Fibroblast of pulmonary artery (primary cell): ENCODE data around the gene ANKRD39.

Experiments used
- DNase-seq: peaks from one replicate; pipeline ENCODE4 v3.0.0-alpha.2; 2010; ENCODE audit warnings: low read depth
- H3K4me3 ChIP-seq: replicated peaks from 2 replicates; pipeline ENCODE4 v1.5.1; 2011; ENCODE audit warnings: low read depth, mild to moderate bottlenecking, control low read depth, low read length, moderate library complexity
- CTCF ChIP-seq: IDR thresholded peaks from 2 replicates; pipeline ENCODE4 v1.5.1; 2011; ENCODE audit warnings: mild to moderate bottlenecking, control low read depth, low read length, inconsistent platforms; ENCODE audit errors: missing control alignments

The ANKRD39 gene

GRCh38 chr2:96852667-96853066, 5.1 kb downstream of the ANKRD39 start:
- TF ChIP-seq CTCF = no peak
- no peak overlapping the region for H3K4me3 ChIP-seq
- no peak for DNase-seq

GRCh38 chr2:96848264-96848663, 9.6 kb downstream of the ANKRD39 start:
- TF ChIP-seq CTCF = no peak
- no peak overlapping the region for H3K4me3 ChIP-seq
- no peak for DNase-seq

- no peak overlapping the region for H3K4me3 ChIP-seq
- no peak for DNase-seq
- no peak for TF ChIP-seq CTCF
Observed at GRCh38 chr2:96847586-96847985, 10.2 kb downstream of the ANKRD39 start.

- no peak for DNase-seq
- H3K4me3 ChIP-seq = no peak overlapping the region
- no peak for TF ChIP-seq CTCF
Observed at GRCh38 chr2:96846825-96847224, 11.0 kb downstream of the ANKRD39 start.

- TF ChIP-seq CTCF = no peak
- no peak for DNase-seq
- no peak overlapping the region for H3K4me3 ChIP-seq
Observed at GRCh38 chr2:96844405-96844808, 13.4 kb downstream of the ANKRD39 start.

GRCh38 chr2:96843538-96844268, 14.1 kb downstream of the ANKRD39 start, which contains the start of gene ANKRD23:
Gene ANKRD23 (minus strand): TSS chr2:96844021. CDS start chr2:96843992, 29 bp downstream.
- TF ChIP-seq CTCF = no peak
- no peak within 1 kb of the TSS for H3K4me3 ChIP-seq
- no peak for DNase-seq

- no peak overlapping the region for H3K4me3 ChIP-seq
- DNase-seq = no peak
- TF ChIP-seq CTCF = no peak
Observed at GRCh38 chr2:96842600-96842999, 15.2 kb downstream of the ANKRD39 start.
